Measurements from ENCODE around the gene PRR19.

GRCh38 chr19:42287017-42287826 lies 14.7 kb upstream of the PRR19 start:
- TF ChIP-seq POLR2AphosphoS5 (IDR thresholded peaks at IDR 0.05) (peak in 2 of 3 donors; percentile 28 to 45), POLR2A (IDR thresholded peaks at IDR 0.05) (no peak)
